Mesothelial cell of epicardium (in vitro differentiated cells): ENCODE measurements around the gene MYO1E. TPM values are rescaled to one million over a fixed set of nuclear protein-coding genes. Genes with fewer than 3 reads are reported as not detected.
"Not testable (repeated sequence)": the region's sequence is repeated elsewhere in the genome, so short reads cannot be mapped to it uniquely, and the experiment has no call there.

Experiments
- DNase-seq, 2 experiments: peaks; one replicate each; pipeline ENCODE4 v3.0.0; 2021; ENCODE audit warnings: low spot score in 2 of 2; ENCODE audit not compliant: unreplicated experiment in 2 of 2
- H3K27ac Mint-ChIP-seq: 2 replicates; pipeline ENCODE4 v1.8.0; 2021; ENCODE audit warnings: mixed read lengths
- H3K27me3 Mint-ChIP-seq: 2 replicates; pipeline ENCODE4 v1.8.0; 2021; ENCODE audit warnings: low read depth, mixed read lengths
- H3K36me3 Mint-ChIP-seq: 2 replicates; pipeline ENCODE4 v1.8.0; 2021; ENCODE audit warnings: mixed read lengths
- H3K4me1 Mint-ChIP-seq: 2 replicates; pipeline ENCODE4 v1.8.0; 2021; ENCODE audit warnings: mixed read lengths
- H3K4me3 Mint-ChIP-seq: 2 replicates; pipeline ENCODE4 v1.8.0; 2021; ENCODE audit warnings: mild to moderate bottlenecking, moderate library complexity, mixed read lengths
- H3K9me3 Mint-ChIP-seq: 2 replicates; pipeline ENCODE4 v1.8.0; 2021; ENCODE audit warnings: mixed read lengths
- total RNA-seq: library from RNA; stranded (reverse); gene quantifications from 3 replicates; pipeline ENCODE4 v1.2.1, GENCODE V29; 2021
- TF ChIP-seq, protein P1 (sequence below): fragments of 200-600 bp; sonication (generic); IDR thresholded peaks from one replicate; pipeline ENCODE4 v1.5.0; 2021; ENCODE audit warnings: antibody characterized with exemption; ENCODE audit not compliant: unreplicated experiment

MYO1E gene
- total RNA-seq, 1 donor from 2014 or later = 54.2 TPM

DNA sequence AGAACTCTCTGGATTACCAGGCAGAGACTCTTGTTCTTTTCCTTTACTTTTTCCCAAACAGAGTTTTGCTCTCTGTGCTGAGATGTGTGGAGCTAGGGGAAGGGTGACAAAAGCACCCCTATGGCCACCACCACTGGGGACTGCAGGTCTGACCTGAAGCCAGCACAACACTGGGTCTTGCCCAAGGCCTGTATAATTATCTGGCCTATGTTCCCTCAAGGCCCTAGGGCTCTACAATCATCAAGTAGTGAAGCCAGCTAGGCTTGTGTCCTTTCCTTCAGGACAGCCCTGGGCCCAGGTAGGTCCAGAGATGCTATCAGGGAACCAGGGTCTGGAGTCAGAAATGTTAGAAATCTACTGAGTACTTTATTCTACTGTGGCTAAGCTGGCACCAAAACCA, 28.4 kb downstream of the MYO1E start:
- TF ChIP-seq, protein P1, sequence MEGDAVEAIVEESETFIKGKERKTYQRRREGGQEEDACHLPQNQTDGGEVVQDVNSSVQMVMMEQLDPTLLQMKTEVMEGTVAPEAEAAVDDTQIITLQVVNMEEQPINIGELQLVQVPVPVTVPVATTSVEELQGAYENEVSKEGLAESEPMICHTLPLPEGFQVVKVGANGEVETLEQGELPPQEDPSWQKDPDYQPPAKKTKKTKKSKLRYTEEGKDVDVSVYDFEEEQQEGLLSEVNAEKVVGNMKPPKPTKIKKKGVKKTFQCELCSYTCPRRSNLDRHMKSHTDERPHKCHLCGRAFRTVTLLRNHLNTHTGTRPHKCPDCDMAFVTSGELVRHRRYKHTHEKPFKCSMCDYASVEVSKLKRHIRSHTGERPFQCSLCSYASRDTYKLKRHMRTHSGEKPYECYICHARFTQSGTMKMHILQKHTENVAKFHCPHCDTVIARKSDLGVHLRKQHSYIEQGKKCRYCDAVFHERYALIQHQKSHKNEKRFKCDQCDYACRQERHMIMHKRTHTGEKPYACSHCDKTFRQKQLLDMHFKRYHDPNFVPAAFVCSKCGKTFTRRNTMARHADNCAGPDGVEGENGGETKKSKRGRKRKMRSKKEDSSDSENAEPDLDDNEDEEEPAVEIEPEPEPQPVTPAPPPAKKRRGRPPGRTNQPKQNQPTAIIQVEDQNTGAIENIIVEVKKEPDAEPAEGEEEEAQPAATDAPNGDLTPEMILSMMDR = no peak

DNA sequence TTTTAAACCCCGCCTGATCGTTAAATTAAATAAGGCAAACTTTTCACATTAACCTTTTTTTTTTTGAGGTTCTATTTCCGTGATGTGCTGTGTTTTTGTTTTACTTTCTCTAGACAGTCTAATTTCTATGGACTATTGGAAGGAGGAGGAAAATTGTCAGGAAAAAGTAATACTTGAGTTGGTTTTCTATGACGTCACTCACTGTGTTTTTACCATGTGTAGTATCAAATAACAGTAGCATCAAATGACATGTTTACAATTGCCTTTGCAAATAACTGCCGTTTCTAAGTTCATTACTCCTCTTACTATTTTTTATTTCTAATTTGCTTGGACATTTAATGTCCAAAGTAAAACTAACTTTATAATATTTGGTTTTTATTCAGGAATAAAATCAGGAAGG, 32.3 kb downstream of the MYO1E start:
- no peak for DNase-seq
- TF ChIP-seq, protein P1 = no peak
- Mint-ChIP-seq H3K27ac (no peak overlapping the region), H3K9me3 (peaks cover 30% of the 10 kb centered on the region), H3K4me3 (no peak overlapping the region), H3K27me3 (no peaks in the 10 kb centered on the region), H3K36me3 (peaks cover 11% of the 10 kb centered on the region), H3K4me1 (no peaks in the 10 kb centered on the region)

More for the DNA sequence above, 28.4 kb downstream of the MYO1E start:
- peaks cover 27% of the 10 kb centered on the region for H3K9me3 Mint-ChIP-seq
- no peak overlapping the region for H3K27ac Mint-ChIP-seq
- peaks cover 11% of the 10 kb centered on the region for H3K36me3 Mint-ChIP-seq
- H3K27me3 Mint-ChIP-seq = no peaks in the 10 kb centered on the region
- no peak overlapping the region for H3K4me3 Mint-ChIP-seq
- H3K4me1 Mint-ChIP-seq = no peaks in the 10 kb centered on the region
- no peak for DNase-seq

DNA sequence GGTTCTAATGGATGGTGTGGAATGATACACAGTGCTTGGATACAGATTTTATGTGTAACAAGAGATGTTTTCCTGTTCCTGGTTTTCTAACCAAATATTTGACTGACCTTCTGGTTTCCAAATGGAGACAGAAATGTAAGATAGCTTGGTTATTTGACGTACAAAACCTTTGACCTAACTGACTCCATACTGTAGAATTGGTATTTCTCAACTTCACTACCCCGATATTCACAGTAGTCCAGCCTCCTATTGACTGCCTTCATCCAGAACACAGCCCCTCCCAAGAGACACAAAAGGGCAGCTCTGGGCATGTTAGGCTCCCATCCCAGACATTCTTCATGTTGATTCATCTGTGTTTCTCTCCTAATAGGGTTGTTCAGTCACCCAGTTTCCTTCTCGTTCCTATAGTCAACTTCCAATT, 33.4 kb downstream of the MYO1E start:
- Mint-ChIP-seq H3K4me1 (no peaks in the 10 kb centered on the region), H3K9me3 (peaks cover 30% of the 10 kb centered on the region), H3K27ac (no peak overlapping the region), H3K36me3 (peaks cover 11% of the 10 kb centered on the region), H3K27me3 (no peaks in the 10 kb centered on the region), H3K4me3 (no peak overlapping the region)
- TF ChIP-seq, protein P1 = no peak
- no peak for DNase-seq

DNA sequence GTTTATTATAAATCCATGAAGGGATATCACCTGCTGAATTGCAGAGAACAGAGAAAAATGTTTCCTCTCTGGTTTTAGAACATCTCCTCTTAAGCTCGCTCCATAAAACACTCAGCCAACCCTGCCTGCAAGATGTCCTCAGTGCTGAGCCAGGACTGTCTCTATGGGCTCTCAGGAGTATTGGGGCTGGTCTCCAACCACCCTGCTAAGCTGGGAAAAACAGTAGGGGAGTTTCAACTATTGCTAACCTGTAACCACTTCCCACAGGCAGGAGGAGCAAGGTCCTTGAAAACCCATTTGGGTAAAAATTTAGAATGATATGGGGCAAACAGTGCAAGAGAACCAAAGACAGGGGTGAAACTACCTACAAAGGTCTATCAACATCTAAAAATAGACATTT, 34.3 kb downstream of the MYO1E start:
- TF ChIP-seq, protein P1 = no peak
- Mint-ChIP-seq H3K27ac (no peak overlapping the region), H3K27me3 (no peaks in the 10 kb centered on the region), H3K4me1 (no peaks in the 10 kb centered on the region), H3K36me3 (peaks cover 11% of the 10 kb centered on the region), H3K4me3 (no peak overlapping the region), H3K9me3 (peaks cover 25% of the 10 kb centered on the region)
- no peak for DNase-seq

DNA sequence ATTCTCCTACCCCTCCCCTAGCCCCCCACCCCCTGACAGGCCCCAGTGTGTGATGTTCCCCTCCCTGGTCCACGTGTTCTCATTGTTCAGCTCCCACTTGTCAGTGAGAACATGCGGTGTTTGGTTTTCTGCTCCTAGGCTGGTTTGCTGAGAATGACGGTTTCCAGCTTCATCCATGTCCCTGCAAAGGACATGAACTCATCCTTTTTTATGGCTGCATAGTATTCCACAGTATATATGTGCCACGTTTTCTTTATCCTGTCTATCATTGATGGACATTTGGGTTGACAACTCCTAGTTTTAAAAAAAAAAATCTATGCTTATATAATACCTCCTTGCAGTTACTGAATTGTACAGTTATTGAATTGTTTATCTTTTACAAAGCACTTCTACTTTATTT, 35.9 kb downstream of the MYO1E start:
- not testable (repeated sequence) for H3K9me3 Mint-ChIP-seq

DNA sequence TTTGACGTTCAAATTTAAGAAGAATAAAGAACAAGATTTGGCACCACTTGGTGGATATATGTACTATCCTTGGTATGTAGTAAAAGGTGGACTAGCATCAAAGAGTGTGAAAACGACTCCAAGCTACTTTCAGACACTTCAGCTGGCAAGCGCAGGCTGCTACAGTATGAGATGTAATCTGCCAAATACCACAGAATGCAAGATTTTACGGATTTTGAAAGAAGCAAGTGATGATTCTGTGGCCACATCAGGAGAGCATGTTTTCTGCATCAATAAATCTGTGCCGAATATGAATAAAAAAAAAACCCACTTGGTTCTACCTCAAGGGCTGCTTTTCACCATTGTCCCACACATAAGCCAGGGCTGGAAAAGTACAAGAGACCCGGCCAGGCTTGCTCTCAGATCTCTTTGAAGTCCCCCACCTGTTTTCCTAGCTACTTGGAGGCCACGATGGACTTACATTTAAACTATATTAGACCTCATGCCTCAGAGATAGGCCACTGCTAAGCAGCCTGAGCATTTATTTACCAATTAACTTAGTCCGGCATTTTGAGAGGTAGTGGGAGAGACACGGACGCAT, 37.4 kb downstream of the MYO1E start:
- Mint-ChIP-seq H3K36me3 (no peaks in the 10 kb centered on the region), H3K27me3 (no peaks in the 10 kb centered on the region), H3K27ac (no peak overlapping the region), H3K4me3 (no peak overlapping the region), H3K9me3 (peaks cover 5% of the 10 kb centered on the region), H3K4me1 (peaks cover 4% of the 10 kb centered on the region)
- TF ChIP-seq, protein P1 = no peak
- no peak for DNase-seq

More for the DNA sequence above, 35.9 kb downstream of the MYO1E start:
- H3K27me3 Mint-ChIP-seq, H3K4me1 Mint-ChIP-seq, H3K36me3 Mint-ChIP-seq, DNase-seq, H3K27ac Mint-ChIP-seq, H3K4me3 Mint-ChIP-seq: not testable (repeated sequence)
